WERI-Rb-1 (cell line): Measurements from ENCODE around the gene MYBPHL.

ENCODE experiments used
- DNase-seq: peaks from one replicate; pipeline ENCODE4 v3.0.0-alpha.2; 2020
- H3K27ac ChIP-seq: fragments of 250-450 bp; sonication (Bioruptor Pico); 2 replicates; pipeline ENCODE4 v1.5.1; 2020; ENCODE audit warnings: mild to moderate bottlenecking, moderate library complexity
- H3K27me3 ChIP-seq: fragments of 250-450 bp; sonication (Bioruptor Pico); 2 replicates; pipeline ENCODE4 v1.5.1; 2021; ENCODE audit warnings: mild to moderate bottlenecking, low read depth, moderate library complexity; ENCODE audit not compliant: insufficient read depth, severe bottlenecking
- H3K36me3 ChIP-seq: fragments of 250-450 bp; sonication (Bioruptor Pico); 2 replicates; pipeline ENCODE4 v1.5.1; 2020; ENCODE audit warnings: mild to moderate bottlenecking, moderate library complexity
- H3K4me3 ChIP-seq: 2 replicates; pipeline ENCODE4 v1.5.1; 2011; ENCODE audit warnings: low read depth, mild to moderate bottlenecking, control low read depth, low read length
- H3K9me3 ChIP-seq: fragments of 250-450 bp; sonication (Bioruptor Pico); 2 replicates; pipeline ENCODE4 v1.5.1; 2021; ENCODE audit warnings: mild to moderate bottlenecking, moderate library complexity; ENCODE audit not compliant: severe bottlenecking
- CTCF ChIP-seq: IDR thresholded peaks from 2 replicates; pipeline ENCODE4 v1.5.1; 2011; ENCODE audit warnings: low read depth, mild to moderate bottlenecking, control low read depth, inconsistent platforms, low read length

The MYBPHL gene

GRCh38 chr1:109266965-109267364 is 39.8 kb downstream of the MYBPHL start:
- DNase-seq: no peak
- no peak for TF ChIP-seq CTCF
- Histone ChIP-seq H3K4me3 (no peak overlapping the region), H3K27me3 (no peaks in the 10 kb centered on the region), H3K9me3 (no peaks in the 10 kb centered on the region), H3K36me3 (peaks cover 87% of the 10 kb centered on the region), H3K27ac (no peak overlapping the region)

GRCh38 chr1:109265741-109266330 is 41.0 kb downstream of the MYBPHL start:
- no peak for DNase-seq
- no peaks in the 10 kb centered on the region for H3K9me3 ChIP-seq
- H3K4me3 ChIP-seq: no peak overlapping the region
- H3K27ac ChIP-seq: no peak overlapping the region
- H3K27me3 ChIP-seq: no peaks in the 10 kb centered on the region
- peaks cover 87% of the 10 kb centered on the region for H3K36me3 ChIP-seq
- TF ChIP-seq CTCF: no peak

- Histone ChIP-seq H3K4me3 (no peak overlapping the region), H3K9me3 (no peaks in the 10 kb centered on the region), H3K36me3 (peaks cover 86% of the 10 kb centered on the region), H3K27me3 (no peaks in the 10 kb centered on the region), H3K27ac (no peak overlapping the region)
- no peak for DNase-seq
- no peak for TF ChIP-seq CTCF
Measured at GRCh38 chr1:109265016-109265415, 41.8 kb downstream of the MYBPHL start.

- peaks cover 85% of the 10 kb centered on the region for H3K36me3 ChIP-seq
Measured at GRCh38 chr1:109264379-109264755, 42.4 kb downstream of the MYBPHL start.

GRCh38 chr1:109263597-109264378 is 43.0 kb downstream of the MYBPHL start:
- peak; percentile 97 for DNase-seq
- H3K9me3 ChIP-seq: no peaks in the 10 kb centered on the region
- peak; percentile 98 for TF ChIP-seq CTCF
- no peaks in the 10 kb centered on the region for H3K27me3 ChIP-seq
- peaks cover 85% of the 10 kb centered on the region for H3K36me3 ChIP-seq
- H3K27ac ChIP-seq: no peak overlapping the region
- no peak overlapping the region for H3K4me3 ChIP-seq

More at GRCh38 chr1:109264379-109264755, 42.4 kb downstream of the MYBPHL start:
- no peak for TF ChIP-seq CTCF
- DNase-seq: no peak
- Histone ChIP-seq H3K9me3 (no peaks in the 10 kb centered on the region), H3K4me3 (no peak overlapping the region), H3K27ac (no peak overlapping the region), H3K27me3 (no peaks in the 10 kb centered on the region)
